ENCODE data around the gene CIP2A. TPM values are rescaled to one million over a fixed set of nuclear protein-coding genes. Genes with fewer than 3 reads are reported as not detected.

CIP2A gene
- polyA plus RNA-seq, 2 of the 4 experiments (the other 2 are of a cell fraction), result 30.7 to 31.8 TPM

- ATAC-seq (peak; percentile 62 to 79; a peak in 4 of 6 replicates), DNase-seq (ENCODE audit: low read depth in 1 of 2, low spot score in 1 of 2) (peak; percentile 9 to 53), FAIRE-seq (peak; percentile 36)
- peaks cover 40% of the 10 kb centered on the region for H3K4me1 ChIP-seq
- no peak overlapping the region for H3K4me3 ChIP-seq
- H3K9me3 ChIP-seq, result no peaks in the 10 kb centered on the region
- ChIA-PET CTCF (interaction anchor here (0.7 to 5.9 kb wide), 26 partner anchors 10 to 1319 kb away, joined by 3 to 96 read pairs (median 4); no protein-coding TSS in a partner anchor), POLR2A (interaction anchor here (0.6 to 1.0 kb wide), 2 partner anchors 37 to 38 kb away, joined by 3 to 4 read pairs; partner anchors contain the start of genes CIP2A and DZIP3)
- WGBS (ENCODE audit: missing lambda C conversion rate), result 36% methylated on average over 4 of the region's 4 CpGs
- no peak overlapping the region for H3K27ac ChIP-seq
- TF ChIP-seq EHMT2 (IDR thresholded peaks at IDR 0.05; ENCODE audit: low read depth) (no peak), RAD21 (conservative IDR thresholded peaks at IDR 0.05 in 1 of 2, IDR thresholded peaks at IDR 0.05 in 1 of 2) (peak; percentile 55 to 69), CTCF (IDR thresholded peaks at IDR 0.05) (peak; percentile 75), MAX (IDR thresholded peaks at IDR 0.05) (no peak), CBX8 (IDR thresholded peaks at IDR 0.05) (no peak), JUN (IDR thresholded peaks at IDR 0.05) (no peak), PBX3 (IDR thresholded peaks at IDR 0.05) (no peak), MAFK (IDR thresholded peaks at IDR 0.05; ENCODE audit: partially characterized antibody) (no peak), HEYL (CRISPR knock-in tag; IDR thresholded peaks at IDR 0.05) (no peak), HDAC2 (IDR thresholded peaks at IDR 0.05) (no peak), ZNF302 (CRISPR knock-in tag; IDR thresholded peaks at IDR 0.05) (no peak), SMC3 (IDR thresholded peaks at IDR 0.05) (peak; percentile 71; the same call in 2 of the 3 replicates), HOXB13 (CRISPR knock-in tag; IDR thresholded peaks at IDR 0.05; ENCODE audit: low read depth) (no peak), MYC (IDR thresholded peaks at IDR 0.05; ENCODE audit: borderline replicate concordance, low read length) (no peak), HOXB5 (CRISPR knock-in tag; IDR thresholded peaks at IDR 0.05) (no peak), JUNB (IDR thresholded peaks at IDR 0.05) (no peak)
- no peak overlapping the region for H3K4me2 ChIP-seq
Measured at GRCh38 chr3:108552267-108553159, 36.7 kb downstream of the CIP2A start.

GRCh38 chr3:108548886-108549285, 40.4 kb downstream of the CIP2A start:
- peaks cover 18% of the 10 kb centered on the region; the same call in 2 of the 3 replicates for H3K4me1 ChIP-seq
- FAIRE-seq, result no peak
- ChIA-PET CTCF (no interaction called here), POLR2A (no interaction called here)
- H3K27ac ChIP-seq, result no peak overlapping the region
- no peak for ATAC-seq
- TF ChIP-seq JUNB (IDR thresholded peaks at IDR 0.05) (no peak), HEYL (CRISPR knock-in tag; IDR thresholded peaks at IDR 0.05) (no peak), HES2 (IDR thresholded peaks at IDR 0.05) (no peak), MAX (IDR thresholded peaks at IDR 0.05) (no peak), TFCP2L1 (CRISPR knock-in tag; IDR thresholded peaks at IDR 0.05) (no peak), PBX3 (IDR thresholded peaks at IDR 0.05) (no peak), KDM1A (IDR thresholded peaks at IDR 0.05; ENCODE audit: low read depth) (no peak), NFE2L2 (conservative IDR thresholded peaks at IDR 0.05; ENCODE audit: low read length) (no peak), HOXA7 (CRISPR knock-in tag; IDR thresholded peaks at IDR 0.05) (no peak), HMGXB4 (CRISPR knock-in tag; IDR thresholded peaks at IDR 0.05; ENCODE audit: borderline replicate concordance) (no peak), ZFP36 (IDR thresholded peaks at IDR 0.05; ENCODE audit: borderline replicate concordance, partially characterized antibody) (no peak), USF2 (IDR thresholded peaks at IDR 0.05) (no peak), MAZ (IDR thresholded peaks at IDR 0.05; ENCODE audit: borderline replicate concordance, low read depth, low read length) (no peak), NR3C1 (IDR thresholded peaks at IDR 0.05) (no peak), RAD21 (conservative IDR thresholded peaks at IDR 0.05 in 1 of 2, IDR thresholded peaks at IDR 0.05 in 1 of 2) (no peak), NPAS2 (CRISPR knock-in tag; IDR thresholded peaks at IDR 0.05; ENCODE audit: borderline replicate concordance) (no peak), EP300 (IDR thresholded peaks at IDR 0.05) (no peak)
- WGBS (ENCODE audit: missing lambda C conversion rate), result 73% methylated on average over 2 of the region's 2 CpGs
- H3K9me3 ChIP-seq, result no peaks in the 10 kb centered on the region
- DNase-seq (ENCODE audit: low read depth in 1 of 2, low spot score in 1 of 2), result no peak
- no peak overlapping the region for H3K4me3 ChIP-seq
- H3K4me2 ChIP-seq, result peak overlapping the region; percentile 28; the same call in 2 of the 3 replicates

All from A549 (cell line).